Spinal cord (tissue), 10 donors: ENCODE data around the gene SPP1. TPM values are rescaled to one million over a fixed set of nuclear protein-coding genes. Genes with fewer than 3 reads are reported as not detected.

Experiments used
- DNase-seq, 6 donors: peaks; one replicate each; pipeline versions ENCODE4 v3.0.0 to v3.0.0-alpha.2; 2013 to 2015; ENCODE audit warnings: low spot score in 6 of 6, low read depth in 4 of 6
- H3K27ac ChIP-seq: one replicate; pipeline ENCODE4 v1.5.1; 2013; ENCODE audit warnings: low read depth, low read length, control low read depth
- H3K27me3 ChIP-seq: one replicate; pipeline ENCODE4 v1.6.1; 2013; ENCODE audit warnings: low read length; ENCODE audit not compliant: control insufficient read depth, insufficient read depth
- H3K36me3 ChIP-seq: one replicate; pipeline ENCODE4 v1.6.1; 2013; ENCODE audit warnings: low read length; ENCODE audit not compliant: control insufficient read depth, insufficient read depth
- H3K4me1 ChIP-seq: one replicate; pipeline ENCODE4 v1.6.1; 2013; ENCODE audit warnings: low read length; ENCODE audit not compliant: control insufficient read depth, insufficient read depth
- H3K4me3 ChIP-seq: one replicate; pipeline ENCODE4 v1.5.1; 2013; ENCODE audit warnings: low read depth, low read length, control low read depth
- H3K9me3 ChIP-seq: one replicate; pipeline ENCODE4 v1.6.1; 2013; ENCODE audit warnings: low read length; ENCODE audit not compliant: control insufficient read depth, insufficient read depth
- WGBS: methylation state at CpG from one replicate; pipeline ENCODE4 v1.1.5; 2013; ENCODE audit warnings: missing lambda C conversion rate; ENCODE audit not compliant: insufficient coverage; 5-methylcytosine and 5-hydroxymethylcytosine counted together
- polyA plus RNA-seq, 2 donors: library from polyadenylated mRNA; unstranded; fragments of 120-200 nt; gene quantifications; one replicate each; pipeline ENCODE4 v1.2.1, GENCODE V29; 2013; ENCODE audit not compliant: insufficient read length in 2 of 2
- total RNA-seq, 2 donors: library from RNA; depleted of rRNA in 1 of 2; stranded (reverse); fragments of 120-200 nt in 1 of 2; fragments of >200 nt in 1 of 2; gene quantifications; one replicate each; pipeline versions ENCODE4 v1.2.3 to v1.2.4, GENCODE V29; 2013 to 2014
- donor health status: healthy.

The SPP1 gene
- total and polyA plus RNA-seq, 4 donors = 327 to 589 (median 453) TPM

DNA sequence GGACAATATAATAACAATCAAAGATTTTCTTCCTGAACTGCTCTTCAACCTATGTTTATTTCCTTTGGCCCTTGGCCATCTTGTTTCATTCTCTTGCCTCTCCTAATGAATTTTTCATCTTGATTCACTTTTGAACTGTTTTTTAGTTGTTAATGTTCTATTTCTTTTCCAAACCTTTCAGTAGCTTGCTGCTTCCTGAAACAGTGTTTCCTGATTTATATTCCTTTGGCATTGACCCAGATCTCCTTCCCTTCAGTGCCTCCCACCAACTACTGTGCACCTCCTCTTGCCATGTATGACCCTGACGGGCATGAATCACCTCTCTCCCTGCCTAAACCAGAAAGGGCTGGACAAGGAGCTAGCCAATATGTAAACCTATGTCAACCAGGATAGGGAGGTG is 25.6 kb upstream of the SPP1 start:
- no CpG with 5 or more reads among the region's 1 CpG for WGBS
- no peaks in the 10 kb centered on the region for H3K9me3 ChIP-seq
- peak in 2 of 6 donors; percentile 10 to 39 for DNase-seq
- no peak overlapping the region for H3K4me3 ChIP-seq
- no peak overlapping the region for H3K27ac ChIP-seq
- H3K36me3 ChIP-seq = no peaks in the 10 kb centered on the region
- H3K4me1 ChIP-seq = no peaks in the 10 kb centered on the region
- H3K27me3 ChIP-seq = no peaks in the 10 kb centered on the region

DNA sequence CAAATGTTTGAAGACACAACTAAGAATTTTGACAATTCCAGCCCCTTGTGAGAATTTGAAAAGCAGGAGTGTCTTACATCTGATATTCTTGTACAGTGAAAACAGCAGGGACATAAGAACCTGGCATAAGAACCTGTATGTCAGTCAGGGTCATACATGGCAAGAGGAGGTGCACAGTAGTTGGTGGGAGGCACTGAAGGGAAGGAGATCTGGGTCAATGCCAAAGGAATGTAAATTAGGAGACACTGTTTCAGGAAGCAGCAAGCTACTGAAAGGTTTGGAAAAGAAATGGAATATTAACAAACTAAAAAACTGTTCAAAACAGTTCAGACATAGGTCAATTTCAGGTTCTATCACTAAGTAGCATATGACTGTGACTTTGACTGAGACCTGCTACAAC is 25.0 kb upstream of the SPP1 start:
- Histone ChIP-seq H3K27ac (no peak overlapping the region), H3K4me3 (no peak overlapping the region), H3K27me3 (no peaks in the 10 kb centered on the region), H3K36me3 (no peaks in the 10 kb centered on the region), H3K4me1 (no peaks in the 10 kb centered on the region), H3K9me3 (no peaks in the 10 kb centered on the region)
- no peak for DNase-seq

DNA sequence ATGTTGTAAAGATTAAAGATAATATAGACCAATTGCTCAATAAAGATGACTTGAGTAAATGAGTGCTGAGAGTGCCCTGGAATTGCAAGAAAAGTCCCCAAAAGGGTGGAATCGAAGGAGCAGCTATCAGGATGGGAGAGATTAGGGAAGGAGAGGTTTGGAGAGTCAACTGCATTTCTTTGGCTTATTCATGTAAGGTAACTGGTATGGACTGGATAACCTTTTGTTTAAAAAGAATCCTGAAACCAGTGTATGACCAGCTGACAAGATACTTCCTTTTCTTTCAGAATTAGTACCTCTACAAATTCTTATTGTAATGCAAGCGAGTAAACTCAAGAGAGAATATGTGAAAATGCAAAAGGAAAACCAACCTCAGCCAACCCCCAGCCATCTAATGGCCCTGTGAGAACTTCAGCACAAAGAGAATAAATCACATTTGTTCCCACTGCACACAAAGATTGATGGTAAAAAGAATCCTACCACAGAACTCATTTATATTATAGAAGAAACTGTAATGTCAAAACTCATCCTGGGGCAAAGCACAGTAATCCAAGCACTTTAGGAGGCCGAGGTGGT is 24.5 kb upstream of the SPP1 start:
- Histone ChIP-seq H3K4me3 (no peak overlapping the region), H3K36me3 (no peaks in the 10 kb centered on the region), H3K4me1 (no peaks in the 10 kb centered on the region), H3K9me3 (no peaks in the 10 kb centered on the region), H3K27me3 (no peaks in the 10 kb centered on the region), H3K27ac (no peak overlapping the region)
- 79% methylated on average over 2 of the region's 3 CpGs for WGBS
- no peak for DNase-seq

DNA sequence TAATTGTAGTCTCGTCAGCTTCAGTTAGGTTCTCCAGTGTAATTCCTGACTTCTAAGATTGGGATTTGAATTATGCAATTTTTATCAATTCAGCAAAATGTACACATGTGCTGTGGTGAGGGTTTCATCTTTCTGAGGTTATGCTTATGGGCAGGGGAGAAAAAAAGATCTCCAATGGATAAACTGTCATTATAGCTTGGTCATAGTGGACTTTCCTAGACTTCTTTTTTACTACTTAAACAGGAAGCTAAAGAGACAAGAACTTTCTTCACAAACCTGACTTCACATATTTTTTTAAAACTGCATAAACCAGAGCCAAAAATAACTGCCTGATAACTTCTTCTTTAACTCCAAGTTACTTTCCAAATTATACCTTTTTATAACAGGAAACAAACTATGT is 21.7 kb upstream of the SPP1 start:
- no CpG with 5 or more reads among the region's 1 CpG for WGBS
- no peaks in the 10 kb centered on the region for H3K4me1 ChIP-seq
- H3K36me3 ChIP-seq = no peaks in the 10 kb centered on the region
- no peak overlapping the region for H3K27ac ChIP-seq
- no peaks in the 10 kb centered on the region for H3K9me3 ChIP-seq
- no peak overlapping the region for H3K4me3 ChIP-seq
- no peak for DNase-seq
- no peaks in the 10 kb centered on the region for H3K27me3 ChIP-seq

DNA sequence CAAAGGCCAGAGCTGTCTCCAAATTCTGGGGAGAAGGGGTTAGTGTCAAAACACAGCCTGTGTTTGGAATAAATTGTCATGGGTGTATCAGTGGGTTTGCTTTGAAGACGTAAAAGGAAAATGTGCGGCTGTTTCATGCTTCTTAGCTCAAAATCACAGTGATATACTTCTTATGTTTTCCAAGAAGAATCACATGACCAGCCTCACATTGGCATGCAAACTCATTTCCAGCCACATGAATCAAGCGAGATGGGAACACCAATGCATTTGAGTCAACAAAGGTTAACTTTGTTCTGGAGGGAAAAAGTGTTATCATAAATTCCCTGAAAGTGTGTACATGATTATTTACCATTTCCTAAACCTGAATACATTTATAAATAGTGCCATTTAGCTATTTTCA is 19.0 kb upstream of the SPP1 start:
- no peak for DNase-seq
- no CpG with 5 or more reads among the region's 3 CpGs for WGBS
- H3K4me3 ChIP-seq = no peak overlapping the region
- no peaks in the 10 kb centered on the region for H3K27me3 ChIP-seq
- no peaks in the 10 kb centered on the region for H3K36me3 ChIP-seq
- no peaks in the 10 kb centered on the region for H3K9me3 ChIP-seq
- no peaks in the 10 kb centered on the region for H3K4me1 ChIP-seq
- no peak overlapping the region for H3K27ac ChIP-seq

DNA sequence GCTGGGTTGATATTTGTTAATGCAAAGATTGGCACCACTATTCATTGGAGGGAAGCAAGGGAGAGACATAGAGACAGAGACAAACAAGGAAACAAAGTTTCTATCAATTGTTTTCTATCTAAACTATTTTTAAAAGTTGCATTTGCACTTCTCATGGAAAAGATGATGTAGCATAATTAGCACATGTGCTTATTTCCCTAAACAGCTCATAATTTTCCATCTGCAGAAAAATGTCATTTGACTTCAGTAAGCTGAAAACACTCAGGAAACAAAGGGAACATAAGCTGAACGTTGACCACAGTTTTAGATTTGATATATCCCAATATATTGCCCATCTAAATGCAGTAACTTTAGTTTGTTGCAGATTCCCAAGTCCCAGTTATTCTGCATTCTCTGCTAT is 18.5 kb upstream of the SPP1 start:
- H3K27ac ChIP-seq = no peak overlapping the region
- WGBS = no CpG with 5 or more reads among the region's 1 CpG

DNA sequence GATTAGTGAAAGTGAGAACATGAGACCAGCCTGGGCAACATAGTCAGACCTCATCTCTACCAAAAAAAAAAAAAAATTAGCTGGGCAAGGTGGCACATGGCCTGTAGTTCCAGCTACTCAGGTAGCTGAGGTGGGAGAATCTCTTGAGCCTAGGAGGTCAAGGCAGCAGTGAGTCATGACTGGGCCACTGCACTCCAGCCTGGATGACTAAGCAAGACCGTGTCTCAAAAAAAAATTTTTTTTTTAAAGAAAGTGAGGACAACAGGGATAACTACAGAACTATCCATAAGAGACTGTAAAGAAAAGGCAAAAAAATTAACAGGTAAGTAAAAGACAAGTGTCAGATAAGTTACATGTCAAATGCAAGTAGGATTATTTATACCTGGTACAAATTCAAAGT is 13.5 kb upstream of the SPP1 start:
- WGBS = no CpG with 5 or more reads among the region's 1 CpG

More for the DNA sequence above, 18.5 kb upstream of the SPP1 start:
- no peaks in the 10 kb centered on the region for H3K27me3 ChIP-seq
- no peak overlapping the region for H3K4me3 ChIP-seq
- DNase-seq = no peak
- no peaks in the 10 kb centered on the region for H3K9me3 ChIP-seq
- H3K36me3 ChIP-seq = no peaks in the 10 kb centered on the region
- H3K4me1 ChIP-seq = no peaks in the 10 kb centered on the region

DNA sequence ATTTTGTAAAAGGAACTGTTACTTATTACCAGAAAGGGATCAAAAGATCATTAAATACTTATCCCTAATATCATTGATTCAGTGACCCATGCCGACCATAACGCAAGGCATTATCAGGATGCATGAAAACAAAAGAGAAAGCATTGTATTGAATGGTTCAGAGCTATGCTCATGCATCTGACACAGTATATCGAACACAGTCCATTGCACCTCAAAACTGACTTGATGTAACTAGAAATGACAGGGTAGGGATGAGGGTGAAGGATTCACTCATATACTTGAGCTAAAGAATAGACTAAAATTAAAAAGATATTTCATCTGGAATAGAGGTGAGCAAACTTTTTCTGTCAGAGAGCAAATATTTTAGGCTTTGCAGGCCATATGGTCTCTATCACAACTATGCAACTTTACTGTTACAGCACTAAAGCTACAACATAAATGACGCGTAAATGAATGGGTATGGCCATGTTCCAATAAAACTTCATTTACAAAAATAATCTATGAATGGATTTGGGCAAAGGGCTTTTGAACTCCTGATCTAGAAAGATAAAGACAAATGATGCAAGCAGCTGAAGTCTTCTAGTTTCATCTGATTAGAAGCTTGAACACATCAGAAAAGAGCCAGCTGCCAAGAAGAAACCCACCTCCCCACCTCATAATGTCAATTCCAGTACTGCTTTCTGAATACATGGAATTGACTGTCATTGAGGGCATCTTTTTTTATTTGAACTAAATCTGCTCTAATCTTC is 12.9 kb upstream of the SPP1 start:
- Histone ChIP-seq H3K9me3 (no peaks in the 10 kb centered on the region), H3K36me3 (no peaks in the 10 kb centered on the region), H3K27ac (no peak overlapping the region), H3K27me3 (no peaks in the 10 kb centered on the region), H3K4me3 (no peak overlapping the region), H3K4me1 (no peaks in the 10 kb centered on the region)
- WGBS = no CpG with 5 or more reads among the region's 5 CpGs
- no peak for DNase-seq

More for the DNA sequence above, 13.5 kb upstream of the SPP1 start:
- Histone ChIP-seq H3K36me3 (no peaks in the 10 kb centered on the region), H3K9me3 (no peaks in the 10 kb centered on the region), H3K27ac (no peak overlapping the region), H3K27me3 (no peaks in the 10 kb centered on the region), H3K4me3 (no peak overlapping the region), H3K4me1 (no peaks in the 10 kb centered on the region)
- DNase-seq = no peak

DNA sequence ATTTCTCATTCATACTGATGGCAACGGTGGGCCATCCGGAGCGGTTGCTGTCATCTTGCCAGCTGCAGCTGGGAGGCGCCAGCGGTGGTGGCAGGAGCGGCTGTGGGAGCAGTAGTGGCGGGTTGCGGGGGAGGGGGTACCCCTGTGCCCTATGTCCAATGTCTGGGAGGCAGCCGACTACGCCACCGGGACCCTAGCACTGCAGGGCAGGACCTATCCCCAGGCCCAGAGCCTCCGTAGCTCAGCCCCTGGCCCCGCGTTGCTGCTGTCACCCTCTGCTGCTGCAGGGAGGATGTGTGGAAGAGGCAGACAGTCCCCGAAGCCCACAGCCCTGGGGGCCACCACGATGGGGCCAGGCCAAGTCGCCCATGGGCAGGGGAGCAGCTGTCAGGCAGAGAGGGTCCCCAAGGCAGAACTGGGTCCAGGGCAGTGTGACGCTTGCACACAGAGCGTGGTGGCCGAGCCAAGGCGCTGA is 10.0 kb upstream of the SPP1 start:
- Histone ChIP-seq H3K4me1 (no peaks in the 10 kb centered on the region), H3K27ac (no peak overlapping the region), H3K4me3 (no peak overlapping the region), H3K36me3 (no peaks in the 10 kb centered on the region), H3K27me3 (no peaks in the 10 kb centered on the region), H3K9me3 (no peaks in the 10 kb centered on the region)
- DNase-seq = no peak
- 95% methylated on average over 18 of the region's 21 CpGs for WGBS

DNA sequence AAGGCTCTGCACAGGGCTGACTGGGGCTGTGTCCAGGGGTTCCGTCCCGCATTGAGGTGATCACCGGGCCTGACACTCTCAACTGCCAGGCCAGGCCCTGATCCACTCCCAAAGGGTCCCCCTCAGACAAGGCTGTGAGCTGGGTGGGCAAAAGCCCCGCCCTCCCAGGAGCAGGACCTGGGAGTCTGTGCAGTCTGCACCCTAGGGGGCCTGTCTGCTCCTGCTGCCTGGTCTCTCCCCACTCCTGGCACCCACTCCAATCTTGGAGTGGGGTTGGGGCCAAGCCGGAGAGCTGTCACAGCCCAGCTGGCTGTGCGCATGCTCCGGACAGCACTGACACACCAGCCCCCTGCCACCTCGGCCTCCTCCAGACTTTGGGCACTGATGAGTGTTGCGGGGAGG is 9.4 kb upstream of the SPP1 start:
- Histone ChIP-seq H3K36me3 (no peaks in the 10 kb centered on the region), H3K27me3 (no peaks in the 10 kb centered on the region), H3K27ac (no peak overlapping the region), H3K4me3 (no peak overlapping the region), H3K4me1 (no peaks in the 10 kb centered on the region), H3K9me3 (no peaks in the 10 kb centered on the region)
- DNase-seq = no peak
- WGBS = 98% methylated on average over 9 of the region's 9 CpGs
